KG1 (cell line): ENCODE measurements around the gene EIF6.

Experiments used
- DNase-seq: peaks from one replicate; lab custom pipeline; 2025; lab: John Stamatoyannopoulos, UW

EIF6 gene

GRCh38 chr20:35293303-35294292, 9.0 kb upstream of the EIF6 start:
- no peak for DNase-seq

GRCh38 chr20:35292504-35293285, 8.1 kb upstream of the EIF6 start:
- no peak for DNase-seq

DNA sequence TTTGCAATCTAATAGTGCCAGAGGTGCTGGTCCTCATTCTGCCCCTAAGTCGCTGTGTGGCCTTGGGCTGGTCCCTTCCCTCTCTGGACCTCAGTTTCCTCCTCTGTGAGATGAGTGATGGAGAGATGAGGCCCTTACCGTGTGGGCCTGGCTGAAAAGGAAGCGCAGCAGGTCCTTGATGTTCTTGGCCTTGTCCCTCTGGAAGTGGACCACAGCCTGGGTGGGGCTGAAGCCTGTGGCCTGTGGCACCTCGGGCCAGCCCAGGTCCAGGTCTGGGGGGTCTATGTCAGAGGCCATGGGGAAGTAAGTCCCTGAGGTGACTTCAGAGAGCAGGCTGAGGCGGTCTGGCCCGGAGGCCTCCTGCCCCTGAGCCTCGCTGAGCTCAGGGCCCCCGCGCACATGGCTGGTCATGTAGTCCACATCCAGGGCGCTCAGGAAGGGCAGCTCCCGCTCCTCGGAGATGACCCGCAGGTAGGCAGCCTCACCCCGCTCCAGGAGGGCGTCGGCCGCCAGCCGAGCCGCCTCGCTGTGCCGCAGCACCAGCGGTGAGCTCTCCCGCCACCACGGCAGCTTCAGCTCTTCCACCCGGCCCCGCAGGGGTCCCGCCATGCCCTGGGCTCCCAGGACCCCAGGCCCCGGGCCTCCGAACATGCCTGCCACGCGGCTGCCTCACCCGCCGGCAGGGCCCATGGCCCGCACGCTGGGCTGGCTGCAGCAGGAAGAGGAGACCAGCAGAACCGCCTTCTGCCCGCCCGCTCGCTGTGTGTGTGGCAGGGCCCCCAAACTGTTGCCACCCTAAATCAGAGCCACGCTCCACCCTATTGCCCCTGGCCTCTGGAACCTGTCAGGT, 7.3 kb upstream of the EIF6 start, which contains the start of gene FAM83C:
Gene FAM83C, minus strand, starts transcription at position 772 of the 850 bp plus-strand sequence. Its CDS starts 121 bp downstream, at position 651.
- no peak for DNase-seq

DNA sequence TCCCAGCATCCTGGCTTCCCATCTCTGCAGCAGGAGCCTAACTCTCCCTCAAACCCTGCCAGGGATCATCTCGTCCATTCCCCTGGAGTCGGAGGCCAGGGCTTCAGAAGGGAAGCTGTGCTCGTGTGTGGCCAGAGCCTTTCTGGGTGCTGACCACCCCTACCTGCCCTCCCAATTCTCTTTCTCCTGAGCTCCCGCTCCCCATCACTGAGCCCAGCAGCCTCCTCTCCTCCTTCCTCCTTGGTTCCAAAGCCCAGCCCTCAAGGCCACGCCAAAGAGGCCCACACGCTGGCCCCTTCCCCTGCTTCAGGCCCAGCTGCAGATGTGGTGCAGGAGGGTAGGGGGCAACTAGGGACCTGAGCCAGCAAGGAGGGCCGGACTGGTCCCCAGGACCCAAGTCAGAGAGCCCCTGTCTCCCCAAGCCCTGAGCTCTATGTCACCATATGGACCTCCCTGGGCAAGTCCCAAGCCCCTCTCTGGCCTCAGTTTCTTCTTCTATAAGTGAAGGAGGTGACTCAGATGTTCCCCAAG, 6.4 kb upstream of the EIF6 start:
- DNase-seq = no peak

DNA sequence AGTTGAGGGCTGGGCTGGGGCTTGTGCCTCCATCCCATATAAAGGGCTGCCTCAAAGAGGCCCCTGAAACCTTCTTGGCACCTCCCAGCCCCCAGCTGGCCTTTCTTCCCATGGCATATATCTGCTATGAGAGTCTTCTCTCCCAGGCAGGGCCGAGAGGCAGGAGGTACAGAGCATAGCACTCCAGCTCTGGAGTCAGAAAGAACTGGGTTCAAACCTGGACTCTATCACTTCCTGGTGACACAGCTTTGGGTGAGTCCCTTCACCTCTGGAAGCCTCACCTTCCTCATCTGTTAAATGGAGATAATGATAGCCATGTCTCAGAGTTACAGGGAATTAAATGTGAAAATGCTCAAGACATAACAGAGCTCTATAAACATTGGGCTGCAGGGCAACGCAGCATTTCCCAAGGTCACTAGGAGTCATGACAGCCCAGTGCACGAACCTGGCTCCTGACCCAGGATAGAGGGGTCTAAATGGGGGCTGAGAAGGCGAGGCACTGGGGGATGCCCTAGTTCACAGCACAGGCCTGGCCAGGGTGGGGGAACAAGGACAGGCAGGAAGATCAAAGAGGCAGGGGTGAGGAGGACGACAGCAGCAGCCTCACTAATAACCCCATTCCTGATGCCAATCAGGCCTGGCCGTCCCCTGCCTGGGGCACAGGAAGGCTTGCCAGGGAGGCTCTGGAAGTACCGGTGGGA, 5.8 kb upstream of the EIF6 start:
- no peak for DNase-seq

GRCh38 chr20:35288325-35289060, 3.9 kb upstream of the EIF6 start:
- DNase-seq = no peak

GRCh38 chr20:35287509-35288324, 3.1 kb upstream of the EIF6 start:
- DNase-seq = no peak

DNA sequence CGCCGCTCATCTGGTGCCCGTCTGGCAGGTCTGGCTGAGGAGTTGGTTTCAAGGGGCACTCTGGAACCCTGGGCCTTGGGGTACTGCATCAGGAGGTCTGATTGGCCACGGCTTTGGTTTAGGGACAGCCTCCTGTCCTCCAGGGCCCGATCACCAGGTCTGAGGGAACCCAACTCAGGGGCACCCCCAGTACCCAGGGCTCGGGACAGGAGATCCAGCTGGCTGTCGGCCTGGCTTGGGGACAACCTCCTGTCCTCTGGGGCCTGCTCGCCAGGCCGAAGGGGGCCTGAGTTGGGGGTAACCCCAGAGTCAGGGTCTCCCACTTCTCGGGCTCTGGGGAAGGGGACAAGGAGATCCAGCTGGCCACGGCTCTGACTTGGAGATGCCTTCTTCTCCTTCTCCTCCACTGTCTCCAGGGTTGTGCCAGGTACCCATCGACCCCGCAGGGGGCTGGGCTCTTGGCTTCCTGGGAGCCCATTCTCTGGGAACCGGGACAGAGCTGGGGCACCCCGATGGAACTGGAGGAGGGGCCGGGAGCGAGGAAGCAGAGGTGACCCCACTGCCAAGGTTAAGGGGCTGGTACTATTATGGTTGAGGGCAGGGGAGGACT, 2.4 kb upstream of the EIF6 start:
- no peak for DNase-seq

- no peak for DNase-seq
Observed at GRCh38 chr20:35286077-35286898, 1.7 kb upstream of the EIF6 start.

DNA sequence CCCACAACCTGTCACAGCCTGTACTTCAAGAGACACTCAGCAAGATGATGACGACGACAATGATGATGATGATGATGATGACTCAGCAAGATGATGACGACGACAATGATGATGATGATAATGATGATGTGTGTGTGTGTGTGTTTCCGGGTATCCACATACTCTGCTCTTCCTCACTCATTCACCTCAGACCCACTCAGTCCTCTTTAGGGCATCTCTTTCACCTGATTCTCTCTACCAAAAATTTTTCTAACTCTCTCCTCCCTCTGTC, 1.2 kb upstream of the EIF6 start:
- no peak for DNase-seq

DNA sequence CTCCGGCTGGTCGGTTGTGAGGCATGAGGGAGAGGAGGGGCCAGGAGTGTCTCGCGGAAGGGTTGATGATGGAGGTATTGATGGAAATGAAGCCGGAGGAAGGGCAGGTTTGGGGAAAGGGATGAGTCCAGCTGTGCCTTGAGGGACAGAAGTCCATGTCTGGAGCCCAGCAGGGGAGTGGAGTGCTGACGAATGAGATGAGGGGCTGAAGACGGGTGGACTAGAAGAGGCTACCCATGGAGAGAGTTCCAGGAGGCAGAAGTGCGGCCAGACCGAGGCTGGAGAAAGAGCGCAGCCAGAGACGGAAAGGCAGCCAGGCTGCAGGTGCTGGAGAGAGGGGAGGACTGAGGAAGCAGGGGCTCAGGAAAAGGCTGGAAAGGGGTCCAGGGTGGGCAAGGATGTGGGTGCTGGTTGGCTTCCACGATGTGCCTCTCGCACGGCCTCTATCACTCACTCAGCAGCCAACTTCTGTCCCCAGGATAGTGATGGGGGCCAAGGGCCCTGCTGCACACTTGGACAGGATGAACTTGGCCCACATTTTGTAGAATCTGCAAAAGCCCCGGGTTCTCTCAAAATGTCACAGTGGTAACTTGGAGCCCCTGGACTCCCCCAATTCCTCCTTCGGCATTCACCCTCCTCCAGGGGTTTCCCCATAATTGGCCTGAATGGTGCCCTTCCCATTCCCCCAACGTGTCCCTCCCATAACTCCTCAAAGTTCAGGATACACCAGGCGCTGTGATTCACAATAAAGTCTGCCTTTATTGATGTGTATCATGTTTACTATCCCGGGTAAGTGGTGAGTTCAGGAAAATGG, 627 bp upstream of the EIF6 start:
- DNase-seq = no peak

DNA sequence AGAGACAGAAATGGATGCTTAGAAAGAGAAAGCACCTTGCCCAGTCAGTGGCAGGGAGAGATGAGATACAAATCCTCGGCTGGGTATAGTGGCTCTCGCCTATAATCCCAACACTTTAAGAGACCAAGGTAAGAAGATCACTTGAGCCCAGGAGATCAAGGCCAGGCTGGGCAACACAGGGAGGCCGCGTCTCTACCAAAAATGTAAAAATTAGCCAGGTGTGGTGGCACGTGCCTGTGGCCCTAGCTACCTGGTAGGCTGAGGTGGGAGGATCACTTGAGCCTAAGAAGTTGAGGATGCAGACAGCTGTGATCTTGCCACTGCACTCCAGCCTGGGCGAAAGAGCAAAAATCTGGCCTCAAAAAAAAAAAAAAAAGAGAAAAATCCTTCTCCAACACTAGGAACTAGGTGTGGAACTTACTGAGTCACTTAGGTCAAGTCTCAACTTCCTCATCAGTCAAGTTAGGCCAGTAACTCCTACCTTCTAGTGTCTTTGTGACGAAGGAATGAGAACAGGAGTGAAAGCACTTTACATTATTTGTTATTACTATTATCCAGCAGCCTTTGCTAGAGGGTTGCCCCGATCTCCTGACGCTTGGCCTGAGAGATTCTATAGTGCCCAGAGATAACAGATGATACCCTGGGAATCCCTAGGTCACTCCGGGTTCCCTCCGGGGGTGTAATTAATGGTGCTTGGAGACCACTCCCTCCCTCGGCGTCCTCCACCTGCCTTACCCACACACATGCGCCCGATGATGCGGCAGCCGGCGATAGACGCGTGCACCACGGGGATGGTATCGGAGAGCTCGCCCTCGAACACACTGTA, 918 bp downstream of the EIF6 start:
- no peak for DNase-seq

- no peak for DNase-seq
Observed at GRCh38 chr20:35281506-35282101, 3.0 kb downstream of the EIF6 start.

DNA sequence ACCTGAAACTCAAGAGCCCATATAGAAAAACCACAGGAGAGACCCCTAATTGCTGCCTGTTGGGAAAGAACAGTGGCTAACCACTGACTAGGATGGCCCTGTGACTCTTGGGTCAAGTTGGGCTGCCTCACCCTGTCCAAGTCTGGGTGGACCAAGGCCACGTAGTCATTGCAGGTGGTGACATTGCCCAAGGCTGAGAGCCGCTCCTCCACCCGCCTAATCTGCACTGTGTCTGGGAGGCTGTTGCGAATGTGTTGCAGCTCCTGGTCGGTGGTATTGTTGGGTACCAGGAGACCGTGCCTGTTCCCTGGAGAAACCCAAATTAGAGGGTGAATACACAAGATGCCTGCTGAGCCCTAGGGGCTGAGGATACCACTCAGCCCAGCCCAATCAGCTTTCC, 4.0 kb downstream of the EIF6 start:
- DNase-seq = no peak

- no peak for DNase-seq
Observed at GRCh38 chr20:35279533-35280174, 4.9 kb downstream of the EIF6 start.

- no peak for DNase-seq
Observed at GRCh38 chr20:35279040-35279439, 5.5 kb downstream of the EIF6 start.
